HepG2 (cell line): ENCODE results near the gene HES7. TPM values are rescaled to one million over a fixed set of nuclear protein-coding genes. Genes with fewer than 3 reads are reported as not detected.
A peak's percentile ranks its signal among the peaks of the same experiment; 100 is the strongest.

Source experiments
- ARNT2 ChIP-seq: sonication (generic); formaldehyde crosslinking; IDR thresholded peaks from 2 replicates; pipeline ENCODE4 v1.8.0; 2022; ENCODE audit warnings: mild to moderate bottlenecking, low read depth, missing genetic modification reagents, moderate library complexity
- ASH2L ChIP-seq: fragments of 300-600, 200-600 bp; sonication (generic); IDR thresholded peaks from 2 replicates; pipeline ENCODE4 v1.7.0; 2017; ENCODE audit warnings: low read depth, mild to moderate bottlenecking, moderate library complexity, mixed read lengths, low read length; ENCODE audit not compliant: insufficient read length
- CBX1 ChIP-seq: IDR thresholded peaks from one replicate; pipeline ENCODE4 v1.6.1; 2016; ENCODE audit warnings: antibody characterized with exemption, low read depth
- CEBPG ChIP-seq: IDR thresholded peaks from 2 replicates; pipeline ENCODE4 v1.6.1; 2016
- NCOR1 ChIP-seq: fragments of 200-600 bp; sonication (generic); IDR thresholded peaks from 2 replicates; pipeline ENCODE4 v1.7.0; 2017; ENCODE audit warnings: antibody characterized with exemption, low read length, borderline replicate concordance
- SALL2 ChIP-seq: sonication (generic); formaldehyde crosslinking; IDR thresholded peaks from 2 replicates; pipeline ENCODE4 v1.8.1; 2023; ENCODE audit warnings: mild to moderate bottlenecking, missing genetic modification reagents, inconsistent platforms
- THAP11 ChIP-seq: IDR thresholded peaks from 2 replicates; pipeline ENCODE4 v1.6.1; 2016; ENCODE audit warnings: missing biosample characterization, missing genetic modification reagents
- ZBTB4 ChIP-seq: sonication (generic); formaldehyde crosslinking; IDR thresholded peaks from 2 replicates; pipeline ENCODE4 v1.4.0; 2020; ENCODE audit warnings: missing genetic modification reagents, mild to moderate bottlenecking, borderline replicate concordance
- ZFYVE20 ChIP-seq: sonication (generic); formaldehyde crosslinking; IDR thresholded peaks from 2 replicates; pipeline ENCODE4 v1.8.0; 2023; ENCODE audit warnings: low read depth, mild to moderate bottlenecking, moderate library complexity, missing genetic modification reagents, borderline replicate concordance
- ZNF547 ChIP-seq: sonication (generic); formaldehyde crosslinking; IDR thresholded peaks from 2 replicates; pipeline ENCODE4 v1.5.1; 2020; ENCODE audit warnings: mild to moderate bottlenecking, missing genetic modification reagents
- ZNF674 ChIP-seq: sonication (generic); formaldehyde crosslinking; IDR thresholded peaks from 2 replicates; pipeline ENCODE4 v1.5.0; 2020; ENCODE audit warnings: low read depth, mild to moderate bottlenecking, missing genetic modification reagents
- ZNF703 ChIP-seq: sonication (generic); formaldehyde crosslinking; IDR thresholded peaks from 2 replicates; pipeline ENCODE4 v1.5.1; 2020; ENCODE audit warnings: missing genetic modification reagents, mild to moderate bottlenecking, moderate library complexity, borderline replicate concordance
- ZNF746 ChIP-seq: sonication (generic); formaldehyde crosslinking; IDR thresholded peaks from 2 replicates; pipeline ENCODE4 v1.8.0; 2022; ENCODE audit warnings: mild to moderate bottlenecking, missing genetic modification reagents
- ZNF749 ChIP-seq: sonication (generic); formaldehyde crosslinking; IDR thresholded peaks from 2 replicates; pipeline ENCODE4 v1.8.0; 2022; ENCODE audit warnings: mild to moderate bottlenecking, missing genetic modification reagents, moderate library complexity, borderline replicate concordance
- polyA plus RNA-seq, 8 experiments: library from polyadenylated mRNA; depleted of rRNA in 3 of 8; stranded (reverse) in 7 of 8; unstranded in 1 of 8; fragments of >200 nt; fragmentation: Illumina TruSeq in 4 of 8; extraction: Trizol in 4 of 8; gene quantifications; 2 replicates each; pipeline versions ENCODE4 v1.2.1 to v1.2.3, GENCODE V29; 2011 to 2016; ENCODE audit warnings: low read depth in 4 of 8, missing spikeins in 1 of 8, mixed read lengths in 1 of 8; ENCODE audit not compliant: insufficient read depth in 1 of 8
- total RNA-seq, 5 experiments: library from RNA; depleted of rRNA; stranded (reverse); fragments of >200 nt; fragmentation: Illumina TruSeq; extraction: Trizol; gene quantifications; 2 replicates each; pipeline ENCODE4 v1.2.3, GENCODE V29; 2016; ENCODE audit warnings: low read depth in 1 of 5
- TF ChIP-seq, protein P1 (sequence below): fragments of 450-650 bp; IDR thresholded peaks from 2 replicates; pipeline ENCODE4 v1.6.1; 2016
- TF ChIP-seq, protein P2 (sequence below): sonication (generic); formaldehyde crosslinking; IDR thresholded peaks from 2 replicates; pipeline ENCODE4 v1.4.0; 2020; ENCODE audit warnings: missing genetic modification reagents, borderline replicate concordance
- TF ChIP-seq, protein P3 (sequence below): sonication (generic); formaldehyde crosslinking; IDR thresholded peaks from 2 replicates; pipeline ENCODE4 v1.4.0; 2020; ENCODE audit warnings: mild to moderate bottlenecking, missing genetic modification reagents
- TF ChIP-seq, protein P4 (sequence below): sonication (generic); formaldehyde crosslinking; IDR thresholded peaks from 2 replicates; pipeline ENCODE4 v1.4.0; 2020; ENCODE audit warnings: missing genetic modification reagents, borderline replicate concordance

HES7 gene
- total and polyA plus RNA-seq, 2 of the 13 experiments (the other 11 are each of a cell fraction or from before 2014, with no cell fraction given), result not detected

- TF ChIP-seq, protein P1, sequence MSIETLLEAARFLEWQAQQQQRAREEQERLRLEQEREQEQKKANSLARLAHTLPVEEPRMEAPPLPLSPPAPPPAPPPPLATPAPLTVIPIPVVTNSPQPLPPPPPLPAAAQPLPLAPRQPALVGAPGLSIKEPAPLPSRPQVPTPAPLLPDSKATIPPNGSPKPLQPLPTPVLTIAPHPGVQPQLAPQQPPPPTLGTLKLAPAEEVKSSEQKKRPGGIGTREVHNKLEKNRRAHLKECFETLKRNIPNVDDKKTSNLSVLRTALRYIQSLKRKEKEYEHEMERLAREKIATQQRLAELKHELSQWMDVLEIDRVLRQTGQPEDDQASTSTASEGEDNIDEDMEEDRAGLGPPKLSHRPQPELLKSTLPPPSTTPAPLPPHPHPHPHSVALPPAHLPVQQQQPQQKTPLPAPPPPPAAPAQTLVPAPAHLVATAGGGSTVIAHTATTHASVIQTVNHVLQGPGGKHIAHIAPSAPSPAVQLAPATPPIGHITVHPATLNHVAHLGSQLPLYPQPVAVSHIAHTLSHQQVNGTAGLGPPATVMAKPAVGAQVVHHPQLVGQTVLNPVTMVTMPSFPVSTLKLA, result no peak; the same call in 1 of the 2 replicates
- TF ChIP-seq SALL2 (CRISPR knock-in tag), result peak; percentile 86
- TF ChIP-seq ZNF703 (CRISPR knock-in tag), result no peak
- peak; percentile 96 for TF ChIP-seq ARNT2 (CRISPR knock-in tag)
- TF ChIP-seq, protein P2, sequence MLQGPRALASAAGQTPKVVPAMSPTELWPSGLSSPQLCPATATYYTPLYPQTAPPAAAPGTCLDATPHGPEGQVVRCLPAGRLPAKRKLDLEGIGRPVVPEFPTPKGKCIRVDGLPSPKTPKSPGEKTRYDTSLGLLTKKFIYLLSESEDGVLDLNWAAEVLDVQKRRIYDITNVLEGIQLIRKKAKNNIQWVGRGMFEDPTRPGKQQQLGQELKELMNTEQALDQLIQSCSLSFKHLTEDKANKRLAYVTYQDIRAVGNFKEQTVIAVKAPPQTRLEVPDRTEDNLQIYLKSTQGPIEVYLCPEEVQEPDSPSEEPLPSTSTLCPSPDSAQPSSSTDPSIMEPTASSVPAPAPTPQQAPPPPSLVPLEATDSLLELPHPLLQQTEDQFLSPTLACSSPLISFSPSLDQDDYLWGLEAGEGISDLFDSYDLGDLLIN (CRISPR knock-in tag), result peak; percentile 98; the same call in 1 of the 2 replicates
- peak; percentile 100 for TF ChIP-seq CBX1
- no peak for TF ChIP-seq ZBTB4
- TF ChIP-seq ASH2L, result peak; percentile 67
- peak; percentile 67; the same call in 1 of the 2 replicates for TF ChIP-seq NCOR1
- TF ChIP-seq, protein P3, sequence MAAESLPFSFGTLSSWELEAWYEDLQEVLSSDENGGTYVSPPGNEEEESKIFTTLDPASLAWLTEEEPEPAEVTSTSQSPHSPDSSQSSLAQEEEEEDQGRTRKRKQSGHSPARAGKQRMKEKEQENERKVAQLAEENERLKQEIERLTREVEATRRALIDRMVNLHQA (CRISPR knock-in tag), result peak; percentile 88; the same call in 1 of the 2 replicates
- peak; percentile 91 for TF ChIP-seq THAP11 (CRISPR knock-in tag)
- TF ChIP-seq ZFYVE20, result 0 out of 2 replicates have a peak, but pooled peaks have one; percentile 84
- peak; percentile 94 for TF ChIP-seq ZNF547 (CRISPR knock-in tag)
- TF ChIP-seq ZNF674 (CRISPR knock-in tag), result no peak
- peak; percentile 93 for TF ChIP-seq CEBPG (CRISPR knock-in tag)
- TF ChIP-seq, protein P4, sequence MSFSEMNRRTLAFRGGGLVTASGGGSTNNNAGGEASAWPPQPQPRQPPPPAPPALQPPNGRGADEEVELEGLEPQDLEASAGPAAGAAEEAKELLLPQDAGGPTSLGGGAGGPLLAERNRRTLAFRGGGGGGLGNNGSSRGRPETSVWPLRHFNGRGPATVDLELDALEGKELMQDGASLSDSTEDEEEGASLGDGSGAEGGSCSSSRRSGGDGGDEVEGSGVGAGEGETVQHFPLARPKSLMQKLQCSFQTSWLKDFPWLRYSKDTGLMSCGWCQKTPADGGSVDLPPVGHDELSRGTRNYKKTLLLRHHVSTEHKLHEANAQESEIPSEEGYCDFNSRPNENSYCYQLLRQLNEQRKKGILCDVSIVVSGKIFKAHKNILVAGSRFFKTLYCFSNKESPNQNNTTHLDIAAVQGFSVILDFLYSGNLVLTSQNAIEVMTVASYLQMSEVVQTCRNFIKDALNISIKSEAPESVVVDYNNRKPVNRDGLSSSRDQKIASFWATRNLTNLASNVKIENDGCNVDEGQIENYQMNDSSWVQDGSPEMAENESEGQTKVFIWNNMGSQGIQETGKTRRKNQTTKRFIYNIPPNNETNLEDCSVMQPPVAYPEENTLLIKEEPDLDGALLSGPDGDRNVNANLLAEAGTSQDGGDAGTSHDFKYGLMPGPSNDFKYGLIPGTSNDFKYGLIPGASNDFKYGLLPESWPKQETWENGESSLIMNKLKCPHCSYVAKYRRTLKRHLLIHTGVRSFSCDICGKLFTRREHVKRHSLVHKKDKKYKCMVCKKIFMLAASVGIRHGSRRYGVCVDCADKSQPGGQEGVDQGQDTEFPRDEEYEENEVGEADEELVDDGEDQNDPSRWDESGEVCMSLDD (CRISPR knock-in tag), result peak; percentile 81
- TF ChIP-seq ZNF746, result no peak; the same call in 1 of the 2 replicates
- TF ChIP-seq ZNF749 (CRISPR knock-in tag), result peak; percentile 97
Measured at GRCh38 chr17:8173056-8173870, 49.4 kb upstream of the HES7 start (continued).
